Endothelial cell (in vitro differentiated cells): ENCODE results near the gene A1BG. TPM values are rescaled to one million over a fixed set of nuclear protein-coding genes. Genes with fewer than 3 reads are reported as not detected.

Source experiments
- DNase-seq: peaks from one replicate; pipeline ENCODE4 v3.0.0; 2021; ENCODE audit warnings: low spot score
- H3K27ac Mint-ChIP-seq: one replicate; pipeline ENCODE4 v1.8.0; 2021; ENCODE audit warnings: mixed read lengths, inconsistent platforms; ENCODE audit not compliant: unreplicated experiment
- H3K27me3 Mint-ChIP-seq: one replicate; pipeline ENCODE4 v1.8.0; 2021; ENCODE audit warnings: mild to moderate bottlenecking, moderate library complexity, mixed read lengths, inconsistent platforms; ENCODE audit not compliant: unreplicated experiment
- H3K36me3 Mint-ChIP-seq: one replicate; pipeline ENCODE4 v1.8.0; 2021; ENCODE audit warnings: mild to moderate bottlenecking, low read depth, mixed read lengths, inconsistent platforms; ENCODE audit not compliant: unreplicated experiment
- H3K4me1 Mint-ChIP-seq: one replicate; pipeline ENCODE4 v1.8.0; 2021; ENCODE audit warnings: mild to moderate bottlenecking, mixed read lengths, inconsistent platforms; ENCODE audit not compliant: unreplicated experiment
- H3K4me3 Mint-ChIP-seq: one replicate; pipeline ENCODE4 v1.8.0; 2021; ENCODE audit warnings: mild to moderate bottlenecking, mixed read lengths, inconsistent platforms; ENCODE audit not compliant: unreplicated experiment
- H3K9me3 Mint-ChIP-seq: one replicate; pipeline ENCODE4 v1.8.0; 2021; ENCODE audit warnings: mixed read lengths, inconsistent platforms; ENCODE audit not compliant: unreplicated experiment
- total RNA-seq: library from RNA; stranded (reverse); fragmentation: NEBNext Ultra II Directional; extraction: Animal tissue kit (Norgen Biotek cat#: 25700); gene quantifications from one replicate; pipeline ENCODE4 v1.2.1, GENCODE V29; 2021; ENCODE audit not compliant: unreplicated experiment
- TF ChIP-seq, protein P1 (sequence below): fragments of 200-600 bp; sonication (generic); IDR thresholded peaks from one replicate; pipeline ENCODE4 v1.5.0; 2021; ENCODE audit warnings: antibody characterized with exemption; ENCODE audit not compliant: unreplicated experiment

A1BG gene
- total RNA-seq, 1 donor from 2014 or later, result 41.9 TPM

DNA sequence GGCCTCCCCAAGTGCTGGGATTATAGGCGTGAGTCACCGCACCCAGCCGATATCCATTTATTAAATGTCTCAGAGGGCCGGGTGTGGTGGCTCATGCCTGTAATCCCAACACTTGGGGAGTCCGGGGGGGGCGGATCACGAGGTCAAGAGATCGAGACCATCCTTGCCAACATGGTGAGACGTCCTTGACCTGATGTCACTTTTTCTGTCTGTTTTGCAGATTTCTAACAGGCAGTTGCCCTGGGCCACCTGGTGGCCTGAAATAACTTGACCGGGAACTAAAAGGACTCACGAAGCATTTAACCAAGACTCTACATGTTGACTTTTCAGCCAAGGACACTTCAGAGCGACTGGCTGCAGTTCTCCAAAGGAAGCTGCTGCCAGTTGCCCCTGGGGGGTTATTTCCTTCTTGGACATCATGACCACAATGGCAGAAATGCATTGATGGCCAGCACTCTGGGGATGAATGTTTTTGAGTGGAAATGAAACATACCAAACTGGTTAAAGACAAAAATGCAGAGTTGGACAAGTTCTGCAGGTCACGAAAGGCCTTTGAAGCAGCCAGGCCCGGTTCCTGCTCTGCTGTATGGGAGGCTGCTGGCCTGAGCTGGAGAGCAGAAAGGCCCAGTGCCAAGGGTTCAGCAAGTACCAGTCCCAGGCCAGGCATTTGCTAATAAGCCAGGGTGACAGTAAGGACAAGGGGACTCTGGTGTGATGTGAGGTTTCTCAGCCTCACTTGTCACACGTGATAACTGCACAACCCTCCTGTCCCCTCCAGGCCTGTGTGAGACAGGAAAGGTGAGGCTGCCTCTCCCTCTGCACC, 19.2 kb upstream of the A1BG start:
- Mint-ChIP-seq H3K4me1 (no peaks in the 10 kb centered on the region), H3K4me3 (no peak overlapping the region), H3K9me3 (no peaks in the 10 kb centered on the region), H3K27ac (no peak overlapping the region), H3K27me3 (peaks cover 6% of the 10 kb centered on the region), H3K36me3 (no peaks in the 10 kb centered on the region)
- TF ChIP-seq, protein P1, sequence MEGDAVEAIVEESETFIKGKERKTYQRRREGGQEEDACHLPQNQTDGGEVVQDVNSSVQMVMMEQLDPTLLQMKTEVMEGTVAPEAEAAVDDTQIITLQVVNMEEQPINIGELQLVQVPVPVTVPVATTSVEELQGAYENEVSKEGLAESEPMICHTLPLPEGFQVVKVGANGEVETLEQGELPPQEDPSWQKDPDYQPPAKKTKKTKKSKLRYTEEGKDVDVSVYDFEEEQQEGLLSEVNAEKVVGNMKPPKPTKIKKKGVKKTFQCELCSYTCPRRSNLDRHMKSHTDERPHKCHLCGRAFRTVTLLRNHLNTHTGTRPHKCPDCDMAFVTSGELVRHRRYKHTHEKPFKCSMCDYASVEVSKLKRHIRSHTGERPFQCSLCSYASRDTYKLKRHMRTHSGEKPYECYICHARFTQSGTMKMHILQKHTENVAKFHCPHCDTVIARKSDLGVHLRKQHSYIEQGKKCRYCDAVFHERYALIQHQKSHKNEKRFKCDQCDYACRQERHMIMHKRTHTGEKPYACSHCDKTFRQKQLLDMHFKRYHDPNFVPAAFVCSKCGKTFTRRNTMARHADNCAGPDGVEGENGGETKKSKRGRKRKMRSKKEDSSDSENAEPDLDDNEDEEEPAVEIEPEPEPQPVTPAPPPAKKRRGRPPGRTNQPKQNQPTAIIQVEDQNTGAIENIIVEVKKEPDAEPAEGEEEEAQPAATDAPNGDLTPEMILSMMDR, result peak; percentile 50
- DNase-seq, result no peak

DNA sequence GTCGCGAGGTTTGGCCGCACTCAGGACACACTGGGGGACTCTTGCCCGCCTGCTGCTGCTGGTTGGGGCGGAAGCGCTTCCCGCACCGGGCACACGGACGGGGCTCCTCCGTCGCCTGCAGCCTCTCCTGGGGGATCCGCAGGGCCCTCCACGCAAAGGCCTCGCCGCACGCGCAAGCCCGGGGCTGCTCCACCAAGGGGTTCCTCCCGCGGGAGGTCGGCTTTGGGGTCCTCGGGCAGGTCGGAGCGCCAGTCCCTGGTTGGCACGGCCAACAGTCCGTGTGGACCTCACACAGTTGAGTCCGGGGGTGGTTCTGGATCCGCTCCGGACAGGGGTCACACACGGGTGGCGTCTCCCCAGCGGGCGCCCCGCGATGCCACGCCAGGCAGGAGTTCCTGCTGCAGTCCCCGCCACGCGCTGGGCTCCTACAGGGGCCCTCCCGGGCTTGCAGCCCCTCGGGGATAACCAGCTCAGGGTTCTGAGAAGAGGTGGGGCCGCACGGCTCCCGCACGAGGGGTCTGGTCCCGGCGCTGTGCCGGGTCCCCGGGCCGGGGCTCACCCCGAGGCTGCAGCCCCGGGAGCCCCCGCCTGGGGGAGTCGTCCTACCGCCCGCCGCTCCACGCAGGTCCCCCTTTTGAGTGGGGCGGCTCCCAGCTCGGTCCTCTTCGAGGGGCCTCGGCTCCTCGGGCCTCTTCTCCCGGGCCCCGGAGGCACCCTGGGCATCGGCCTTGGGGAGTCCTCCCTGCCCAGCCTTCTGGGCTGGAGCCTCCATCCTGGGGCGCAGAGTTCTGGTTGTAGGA, 15.5 kb upstream of the A1BG start:
- peaks cover 3% of the 10 kb centered on the region for H3K36me3 Mint-ChIP-seq
- H3K4me3 Mint-ChIP-seq, result no peak overlapping the region
- DNase-seq, result no peak
- H3K27ac Mint-ChIP-seq, result no peak overlapping the region
- H3K4me1 Mint-ChIP-seq, result no peaks in the 10 kb centered on the region
- TF ChIP-seq, protein P1, result no peak
- H3K9me3 Mint-ChIP-seq, result no peaks in the 10 kb centered on the region
- peaks cover 5% of the 10 kb centered on the region for H3K27me3 Mint-ChIP-seq

DNA sequence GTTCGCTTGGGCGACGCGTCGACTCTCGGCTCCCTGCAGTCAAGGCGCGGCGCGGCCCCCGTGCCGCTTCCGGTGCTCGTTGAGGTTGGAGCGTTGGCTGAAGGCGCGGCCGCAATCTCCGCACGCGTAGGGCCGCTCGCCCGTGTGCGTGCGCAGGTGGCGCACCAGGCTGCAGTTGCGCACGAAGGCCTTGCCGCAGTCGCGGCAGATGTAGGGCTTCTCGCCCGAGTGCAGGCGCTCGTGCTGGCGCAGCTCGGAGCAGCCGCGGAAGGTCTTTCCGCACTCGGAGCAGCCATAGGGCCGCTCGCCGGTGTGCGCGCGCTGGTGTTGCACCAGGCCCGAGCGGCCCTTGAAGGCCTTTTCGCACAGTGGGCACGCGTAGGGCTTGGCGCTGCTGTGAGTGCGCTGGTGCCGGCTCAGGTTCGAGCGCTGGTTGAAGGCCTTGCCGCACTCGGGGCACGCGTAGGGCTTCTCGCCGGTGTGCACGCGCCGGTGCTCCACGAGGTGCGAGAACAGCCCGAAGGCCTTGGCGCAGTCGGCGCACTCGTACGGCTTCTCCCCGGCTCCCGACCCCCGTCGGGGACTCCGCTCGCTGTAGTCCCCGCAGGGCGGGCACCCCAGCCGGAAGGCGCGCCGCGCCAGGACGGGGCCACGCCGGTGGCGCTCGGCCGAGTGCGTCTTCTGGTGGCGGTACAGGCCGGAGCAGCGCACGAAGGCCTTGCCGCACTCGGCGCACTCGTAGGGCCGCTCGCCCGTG, 14.6 kb upstream of the A1BG start:
- Mint-ChIP-seq H3K9me3 (no peaks in the 10 kb centered on the region), H3K36me3 (peaks cover 3% of the 10 kb centered on the region), H3K4me1 (no peaks in the 10 kb centered on the region), H3K27ac (no peak overlapping the region), H3K27me3 (peaks cover 5% of the 10 kb centered on the region), H3K4me3 (no peak overlapping the region)
- DNase-seq, result no peak
- TF ChIP-seq, protein P1, result no peak

GRCh38 chr19:58366585-58367430, 13.5 kb upstream of the A1BG start:
- Mint-ChIP-seq H3K9me3 (no peaks in the 10 kb centered on the region), H3K36me3 (peaks cover 3% of the 10 kb centered on the region), H3K4me3 (no peak overlapping the region), H3K4me1 (peaks cover 2% of the 10 kb centered on the region), H3K27me3 (peaks cover 9% of the 10 kb centered on the region), H3K27ac (no peak overlapping the region)
- no peak for DNase-seq
- TF ChIP-seq, protein P1, result no peak
